HCEC 1CT (cell line): ENCODE data around the gene TRPV2.

ENCODE experiments used
- DNase-seq: peaks from one replicate; pipeline ENCODE4 v3.0.0-alpha.2; 2017

Gene TRPV2

DNA sequence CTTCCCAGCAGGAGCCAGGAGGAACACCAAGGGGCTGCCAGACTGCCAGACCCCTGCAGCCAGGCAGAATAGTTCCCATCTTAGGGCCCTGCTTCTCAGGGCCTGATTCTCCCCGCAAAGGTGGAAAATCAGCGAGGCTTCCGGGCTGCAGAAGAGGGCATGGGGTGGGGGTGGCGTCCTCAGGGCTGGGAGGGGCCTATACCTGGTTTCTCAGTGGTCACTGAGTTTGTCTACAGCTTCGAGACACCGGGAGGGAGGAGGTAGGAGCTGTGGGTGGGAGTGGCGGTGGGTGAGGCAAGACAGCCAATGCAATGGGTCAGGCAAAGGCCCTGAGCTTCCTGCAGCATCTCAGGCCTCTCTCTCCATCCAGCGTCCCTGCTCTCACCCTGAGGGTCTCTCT, 62.3 kb downstream of the TRPV2 start:
- no peak for DNase-seq

DNA sequence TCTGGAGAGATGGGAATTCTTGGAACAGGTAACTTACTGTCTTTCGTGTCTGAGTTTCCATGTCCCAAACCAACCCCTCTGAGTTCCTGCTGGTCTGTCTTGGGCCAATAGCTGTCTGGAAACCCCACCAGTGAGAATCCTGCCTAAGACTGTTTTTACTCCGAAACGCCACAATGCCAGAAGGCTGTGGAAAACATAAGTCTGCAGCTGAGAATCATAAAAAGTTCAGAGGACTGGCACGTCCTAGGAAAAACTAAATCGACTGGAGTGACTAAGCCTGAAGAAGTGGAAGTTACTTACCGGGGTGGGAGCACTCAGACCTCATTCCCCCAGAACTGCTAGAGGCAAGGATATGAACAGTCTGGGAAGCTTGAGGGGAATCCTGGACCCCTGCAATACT, 63.3 kb downstream of the TRPV2 start:
- no peak for DNase-seq

DNA sequence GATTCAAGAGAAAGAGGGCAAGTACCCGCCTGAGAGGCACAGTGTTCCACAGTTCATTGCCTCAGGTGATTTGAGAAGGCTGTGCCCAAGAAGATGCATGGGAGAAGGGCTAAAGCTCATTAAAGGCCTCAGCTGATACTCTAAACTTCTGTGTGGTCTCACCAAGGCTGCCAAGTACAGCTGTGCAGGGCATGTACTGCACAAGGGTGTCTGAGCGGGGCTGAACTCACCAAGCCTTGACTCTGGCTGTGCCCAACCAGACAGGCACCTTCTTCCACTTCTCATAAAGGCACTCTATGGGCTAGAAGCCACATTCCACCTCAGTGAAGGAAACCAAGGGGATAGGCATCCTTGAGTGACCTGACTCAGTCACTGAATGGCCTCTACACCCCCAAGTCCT, 63.9 kb downstream of the TRPV2 start:
- no peak for DNase-seq

DNA sequence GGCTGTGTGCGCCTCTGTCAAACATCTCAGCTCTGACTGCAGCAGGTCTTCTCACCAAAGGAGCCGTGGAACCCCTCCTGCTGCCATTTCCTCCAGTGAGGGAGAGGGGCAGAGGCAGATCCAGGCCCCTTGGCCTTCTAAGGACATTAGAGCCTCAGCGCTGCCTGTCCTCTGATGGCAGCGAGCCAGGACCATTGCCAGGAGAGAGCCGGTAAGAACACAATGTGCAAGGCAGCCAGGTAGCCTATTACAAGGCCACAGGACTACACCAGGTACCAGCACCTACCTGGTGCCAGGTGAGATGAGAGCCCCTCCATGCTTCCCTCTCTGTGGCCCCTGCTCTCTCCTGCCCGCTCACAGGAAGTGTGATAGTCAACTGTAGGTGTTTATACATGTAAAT, 65.6 kb downstream of the TRPV2 start:
- DNase-seq: no peak

DNA sequence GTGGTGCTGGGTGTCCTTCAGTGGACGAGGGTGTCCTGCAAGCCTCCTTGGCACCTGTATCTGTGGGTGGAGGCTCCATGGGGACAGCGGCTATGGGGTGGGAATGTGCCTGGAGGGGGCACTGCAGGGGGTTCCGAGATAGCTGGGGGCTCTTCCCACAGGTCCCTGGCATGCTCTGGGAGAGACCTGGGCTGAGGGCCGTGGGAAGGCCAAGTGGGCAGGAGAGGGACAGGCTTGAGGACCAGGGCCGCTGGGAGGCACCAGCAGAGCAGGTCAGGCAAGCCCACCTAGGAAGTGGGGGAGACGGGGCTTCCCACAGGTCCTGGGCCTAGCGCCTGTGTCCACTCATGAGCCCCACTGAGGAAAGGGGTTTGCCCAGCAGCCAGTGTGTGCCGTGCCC, 66.9 kb downstream of the TRPV2 start:
- DNase-seq: no peak

DNA sequence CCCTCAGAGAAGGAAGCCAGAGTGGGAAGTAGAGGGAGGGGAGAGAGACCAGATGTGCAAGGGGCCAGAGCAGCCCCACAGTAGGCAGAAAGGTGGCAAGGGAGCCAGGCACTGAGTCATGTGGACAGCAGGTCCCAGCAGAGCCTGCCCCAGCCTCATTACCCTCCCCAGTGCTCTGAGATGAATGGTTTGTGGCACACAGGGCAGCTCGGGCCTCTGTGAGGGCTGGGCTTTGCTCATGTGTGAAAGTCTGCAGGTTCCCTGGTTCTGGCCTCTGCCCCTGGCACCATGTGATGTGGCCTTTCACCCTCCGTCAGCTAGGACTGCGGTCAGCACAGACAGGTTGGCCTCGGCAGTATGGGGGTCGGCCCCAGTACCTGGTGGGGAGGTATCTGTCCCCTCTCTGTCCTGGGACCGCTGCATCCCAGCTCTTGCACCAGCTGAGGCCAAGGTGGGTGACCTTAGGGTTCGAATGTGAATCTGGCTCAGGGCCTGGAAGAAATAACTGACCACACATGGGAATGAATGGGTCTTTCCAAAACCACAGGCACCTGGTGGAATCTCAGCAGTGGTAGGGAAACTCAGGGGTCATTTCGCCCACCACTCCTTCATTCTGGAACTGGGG, 67.8 kb downstream of the TRPV2 start:
- DNase-seq: no peak

DNA sequence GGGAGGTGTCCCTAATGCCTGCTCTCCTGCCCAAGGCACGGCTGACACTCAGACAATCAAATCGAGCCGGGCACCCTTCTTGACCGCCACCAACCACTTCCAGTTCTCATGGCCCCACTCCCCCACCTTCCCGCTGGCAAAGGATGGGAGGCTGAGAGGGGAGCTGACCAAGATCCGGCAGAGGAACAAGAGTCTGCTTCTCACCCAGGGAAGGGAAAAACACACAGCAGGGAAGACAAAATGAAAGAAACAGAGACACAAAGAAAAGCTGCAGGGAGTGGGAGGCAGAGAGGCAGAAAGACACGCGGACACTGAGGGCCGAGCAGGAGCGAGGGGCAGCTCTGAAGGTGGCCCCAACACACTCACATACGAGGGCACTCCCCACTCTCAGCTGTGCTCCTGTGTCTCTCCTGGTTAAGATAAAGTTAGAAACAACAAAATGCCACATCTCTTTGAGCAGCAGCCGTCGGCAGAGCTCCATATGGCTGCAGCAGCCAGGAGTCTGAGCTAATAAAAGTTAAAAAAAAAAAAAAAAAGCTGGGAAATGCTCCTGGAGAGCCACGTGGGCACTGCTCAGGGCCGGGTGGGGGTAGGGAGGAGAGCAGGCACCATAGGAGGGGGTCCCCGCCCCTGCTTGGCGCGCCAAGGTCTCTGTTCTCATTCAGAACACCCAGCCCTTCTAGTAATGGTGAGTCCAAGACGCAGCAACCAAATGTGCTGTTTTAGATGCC, 69.2 kb downstream of the TRPV2 start:
- no peak for DNase-seq
